ENCODE results near the gene GFPT2. TPM values are rescaled to one million over a fixed set of nuclear protein-coding genes. Genes with fewer than 3 reads are reported as not detected.

The GFPT2 gene
- total and polyA plus RNA-seq, 5 donors: 2.3 to 25.6 (median 5.8) TPM

- H3K27ac ChIP-seq (ENCODE audit: low read length): no peak overlapping the region
- no peak for ATAC-seq
- H3K27me3 ChIP-seq (ENCODE audit: control insufficient read depth, insufficient read depth): no peaks in the 10 kb centered on the region
- 85% methylated on average over 8 of the region's 8 CpGs for WGBS
- H3K4me3 ChIP-seq (ENCODE audit: low read length): no peak overlapping the region
- DNase-seq: peak in 1 of 3 donors; percentile 9
- no peaks in the 10 kb centered on the region for H3K9me3 ChIP-seq (ENCODE audit: control insufficient read depth, low read length)
- H3K4me1 ChIP-seq (ENCODE audit: control insufficient read depth, insufficient read depth, low read length): no peaks in the 10 kb centered on the region
- intact Hi-C loops (cut with DNase I): no loop called here
Measured at GRCh38 chr5:180349391-180349790, 3.7 kb downstream of the GFPT2 start.

GRCh38 chr5:180348336-180348735 is 4.8 kb downstream of the GFPT2 start:
- 90% methylated on average over 7 of the region's 7 CpGs for WGBS
- H3K9me3 ChIP-seq (ENCODE audit: control insufficient read depth, low read length): no peaks in the 10 kb centered on the region
- H3K4me3 ChIP-seq (ENCODE audit: low read length): no peak overlapping the region
- H3K4me1 ChIP-seq (ENCODE audit: control insufficient read depth, insufficient read depth, low read length): no peaks in the 10 kb centered on the region
- H3K27me3 ChIP-seq (ENCODE audit: control insufficient read depth, insufficient read depth): no peaks in the 10 kb centered on the region
- intact Hi-C loops (cut with DNase I): no loop called here
- ATAC-seq (no peak), DNase-seq (peak in 1 of 3 donors; percentile 28)
- H3K27ac ChIP-seq (ENCODE audit: low read length): no peak overlapping the region

- ATAC-seq: no peak
- 68% methylated on average over 10 of the region's 10 CpGs for WGBS
- peak in 1 of 3 donors; percentile 43 for DNase-seq
- Histone ChIP-seq H3K4me3 (ENCODE audit: low read length) (no peak overlapping the region), H3K27ac (ENCODE audit: low read length) (no peak overlapping the region), H3K9me3 (ENCODE audit: control insufficient read depth, low read length) (no peaks in the 10 kb centered on the region), H3K27me3 (ENCODE audit: control insufficient read depth, insufficient read depth) (no peaks in the 10 kb centered on the region), H3K4me1 (ENCODE audit: control insufficient read depth, insufficient read depth, low read length) (no peaks in the 10 kb centered on the region)
- intact Hi-C loops (cut with DNase I): no loop called here
Measured at GRCh38 chr5:180347702-180348101, 5.4 kb downstream of the GFPT2 start.

- DNase-seq (peak in 1 of 3 donors; percentile 47), ATAC-seq (no peak)
- 93% methylated on average over 14 of the region's 14 CpGs for WGBS
- Histone ChIP-seq H3K9me3 (ENCODE audit: control insufficient read depth, low read length) (no peaks in the 10 kb centered on the region), H3K4me3 (ENCODE audit: low read length) (no peak overlapping the region), H3K27me3 (ENCODE audit: control insufficient read depth, insufficient read depth) (no peaks in the 10 kb centered on the region), H3K27ac (ENCODE audit: low read length) (no peak overlapping the region), H3K4me1 (ENCODE audit: control insufficient read depth, insufficient read depth, low read length) (no peaks in the 10 kb centered on the region)
- intact Hi-C loops (cut with DNase I): no loop called here
Measured at GRCh38 chr5:180346358-180346757, 6.8 kb downstream of the GFPT2 start.

- no peak overlapping the region for H3K27ac ChIP-seq (ENCODE audit: low read length)
- 96% methylated on average over 8 of the region's 8 CpGs for WGBS
- DNase-seq (peak in 1 of 3 donors; percentile 7), ATAC-seq (no peak)
- no peaks in the 10 kb centered on the region for H3K4me1 ChIP-seq (ENCODE audit: control insufficient read depth, insufficient read depth, low read length)
- H3K9me3 ChIP-seq (ENCODE audit: control insufficient read depth, low read length): no peaks in the 10 kb centered on the region
- intact Hi-C loops (cut with DNase I): no loop called here
- no peak overlapping the region for H3K4me3 ChIP-seq (ENCODE audit: low read length)
- H3K27me3 ChIP-seq (ENCODE audit: control insufficient read depth, insufficient read depth): no peaks in the 10 kb centered on the region
Measured at GRCh38 chr5:180345781-180346180, 7.4 kb downstream of the GFPT2 start.

- Histone ChIP-seq H3K27ac (ENCODE audit: low read length) (no peak overlapping the region), H3K4me1 (ENCODE audit: control insufficient read depth, insufficient read depth, low read length) (no peaks in the 10 kb centered on the region), H3K4me3 (ENCODE audit: low read length) (no peak overlapping the region), H3K27me3 (ENCODE audit: control insufficient read depth, insufficient read depth) (no peaks in the 10 kb centered on the region), H3K9me3 (ENCODE audit: control insufficient read depth, low read length) (no peaks in the 10 kb centered on the region)
- WGBS: 91% methylated on average over 8 of the region's 8 CpGs
- DNase-seq: peak in 1 of 3 donors; percentile 29
- intact Hi-C loops (cut with DNase I): no loop called here
- no peak for ATAC-seq
Measured at GRCh38 chr5:180345186-180345585, 8.0 kb downstream of the GFPT2 start.

- ATAC-seq (no peak), DNase-seq (peak in 1 of 3 donors; percentile 29)
- H3K9me3 ChIP-seq (ENCODE audit: control insufficient read depth, low read length): no peaks in the 10 kb centered on the region
- WGBS: 93% methylated on average over 7 of the region's 7 CpGs
- no peaks in the 10 kb centered on the region for H3K27me3 ChIP-seq (ENCODE audit: control insufficient read depth, insufficient read depth)
- no peak overlapping the region for H3K4me3 ChIP-seq (ENCODE audit: low read length)
- intact Hi-C loops (cut with DNase I): no loop called here
- no peaks in the 10 kb centered on the region for H3K4me1 ChIP-seq (ENCODE audit: control insufficient read depth, insufficient read depth, low read length)
- no peak overlapping the region for H3K27ac ChIP-seq (ENCODE audit: low read length)
Measured at GRCh38 chr5:180344696-180344999, 8.5 kb downstream of the GFPT2 start.

GRCh38 chr5:180343831-180344695 is 9.1 kb downstream of the GFPT2 start:
- ATAC-seq (peak; percentile 40 to 44), DNase-seq (peak in 2 of 3 donors; percentile 62 to 66)
- Histone ChIP-seq H3K9me3 (ENCODE audit: control insufficient read depth, low read length) (no peaks in the 10 kb centered on the region), H3K27me3 (ENCODE audit: control insufficient read depth, insufficient read depth) (no peaks in the 10 kb centered on the region), H3K27ac (ENCODE audit: low read length) (no peak overlapping the region), H3K4me3 (ENCODE audit: low read length) (no peak overlapping the region), H3K4me1 (ENCODE audit: control insufficient read depth, insufficient read depth, low read length) (no peaks in the 10 kb centered on the region)
- intact Hi-C loops (cut with DNase I): no loop called here
- WGBS: 71% methylated on average over 14 of the region's 14 CpGs

GRCh38 chr5:180343110-180343830 is 9.9 kb downstream of the GFPT2 start:
- ATAC-seq (no peak), DNase-seq (peak in 1 of 3 donors; percentile 33)
- no peak overlapping the region for H3K27ac ChIP-seq (ENCODE audit: low read length)
- H3K27me3 ChIP-seq (ENCODE audit: control insufficient read depth, insufficient read depth): no peaks in the 10 kb centered on the region
- H3K4me1 ChIP-seq (ENCODE audit: control insufficient read depth, insufficient read depth, low read length): no peaks in the 10 kb centered on the region
- H3K4me3 ChIP-seq (ENCODE audit: low read length): no peak overlapping the region
- intact Hi-C loops (cut with DNase I): no loop called here
- no peaks in the 10 kb centered on the region for H3K9me3 ChIP-seq (ENCODE audit: control insufficient read depth, low read length)
- 37% methylated on average over 19 of the region's 19 CpGs for WGBS

GRCh38 chr5:180341595-180341994 is 11.5 kb downstream of the GFPT2 start:
- WGBS: 89% methylated on average over 8 of the region's 8 CpGs
- intact Hi-C loops (cut with DNase I): no loop called here
- ATAC-seq: no peak

GRCh38 chr5:180340856-180341255 is 12.3 kb downstream of the GFPT2 start:
- no peak for ATAC-seq
- H3K4me3 ChIP-seq (ENCODE audit: low read length): no peak overlapping the region
- H3K4me1 ChIP-seq (ENCODE audit: control insufficient read depth, insufficient read depth, low read length): no peaks in the 10 kb centered on the region
- no peak overlapping the region for H3K27ac ChIP-seq (ENCODE audit: low read length)
- H3K9me3 ChIP-seq (ENCODE audit: control insufficient read depth, low read length): no peaks in the 10 kb centered on the region
- 77% methylated on average over 9 of the region's 9 CpGs for WGBS
- intact Hi-C loops (cut with DNase I): no loop called here
- H3K27me3 ChIP-seq (ENCODE audit: control insufficient read depth, insufficient read depth): no peaks in the 10 kb centered on the region
- DNase-seq: peak in 1 of 3 donors; percentile 40

More at GRCh38 chr5:180341595-180341994, 11.5 kb downstream of the GFPT2 start:
- Histone ChIP-seq H3K27me3 (ENCODE audit: control insufficient read depth, insufficient read depth) (no peaks in the 10 kb centered on the region), H3K4me1 (ENCODE audit: control insufficient read depth, insufficient read depth, low read length) (no peaks in the 10 kb centered on the region), H3K9me3 (ENCODE audit: control insufficient read depth, low read length) (no peaks in the 10 kb centered on the region), H3K4me3 (ENCODE audit: low read length) (no peak overlapping the region), H3K27ac (ENCODE audit: low read length) (no peak overlapping the region)
- no peak for DNase-seq

All from right cardiac atrium (tissue), 5 donors.